ENCODE data around the gene AFG3L2. TPM values are rescaled to one million over a fixed set of nuclear protein-coding genes. Genes with fewer than 3 reads are reported as not detected.

AFG3L2 gene
- total RNA-seq, 1 donor from 2014 or later: 95.6 TPM

GRCh38 chr18:12304351-12305210 lies 72.4 kb downstream of the AFG3L2 start:
- DNase-seq (ENCODE audit: low read depth): no peak

GRCh38 chr18:12302391-12303147 lies 74.5 kb downstream of the AFG3L2 start:
- DNase-seq (ENCODE audit: low read depth): no peak

- DNase-seq (ENCODE audit: low read depth): no peak
Measured at GRCh38 chr18:12301263-12302005, 75.6 kb downstream of the AFG3L2 start.

- DNase-seq (ENCODE audit: low read depth): no peak
Measured at GRCh38 chr18:12299862-12300261, 77.2 kb downstream of the AFG3L2 start.

GRCh38 chr18:12296457-12296856 lies 80.6 kb downstream of the AFG3L2 start:
- no peak for DNase-seq (ENCODE audit: low read depth)

- DNase-seq (ENCODE audit: low read depth): no peak
Measured at GRCh38 chr18:12296087-12296403, 81.0 kb downstream of the AFG3L2 start.

- DNase-seq (ENCODE audit: low read depth): no peak
Measured at GRCh38 chr18:12295389-12296086, 81.5 kb downstream of the AFG3L2 start.

GRCh38 chr18:12293831-12294230 lies 83.2 kb downstream of the AFG3L2 start:
- DNase-seq (ENCODE audit: low read depth): no peak

- no peak for DNase-seq (ENCODE audit: low read depth)
Measured at GRCh38 chr18:12291690-12292089, 85.3 kb downstream of the AFG3L2 start.

GRCh38 chr18:12291161-12291560 lies 85.9 kb downstream of the AFG3L2 start:
- no peak for DNase-seq (ENCODE audit: low read depth)

GRCh38 chr18:12290086-12290485 lies 86.9 kb downstream of the AFG3L2 start:
- no peak for DNase-seq (ENCODE audit: low read depth)

- DNase-seq (ENCODE audit: low read depth): no peak
Measured at GRCh38 chr18:12288403-12288755, 88.6 kb downstream of the AFG3L2 start.

- peak; percentile 86 for DNase-seq (ENCODE audit: low read depth)
Measured at GRCh38 chr18:12287684-12288402, 89.2 kb downstream of the AFG3L2 start.

- no peak for DNase-seq (ENCODE audit: low read depth)
Measured at GRCh38 chr18:12287131-12287681, 89.8 kb downstream of the AFG3L2 start.

GRCh38 chr18:12283666-12284065 lies 93.4 kb downstream of the AFG3L2 start:
- no peak for DNase-seq (ENCODE audit: low read depth)

GRCh38 chr18:12283256-12283655 lies 93.8 kb downstream of the AFG3L2 start:
- DNase-seq (ENCODE audit: low read depth): peak; percentile 47

GRCh38 chr18:12282442-12283039 lies 94.5 kb downstream of the AFG3L2 start:
- peak; percentile 61 for DNase-seq (ENCODE audit: low read depth)

GRCh38 chr18:12281861-12282260 lies 95.2 kb downstream of the AFG3L2 start:
- DNase-seq (ENCODE audit: low read depth): no peak

- DNase-seq (ENCODE audit: low read depth): no peak
Measured at GRCh38 chr18:12279781-12280531, 97.1 kb downstream of the AFG3L2 start.

All from renal cortical epithelial cell (primary cell).